HS-27A (cell line): ENCODE data around the gene NPPB.

ENCODE experiments used
- DNase-seq: peaks from one replicate; pipeline ENCODE4 v3.0.0-alpha.2; 2012; ENCODE audit warnings: low read depth, missing footprints

The NPPB gene

GRCh38 chr1:11831945-11832725, 26.6 kb downstream of the NPPB start:
- no peak for DNase-seq

GRCh38 chr1:11828511-11828910, 30.2 kb downstream of the NPPB start:
- DNase-seq, result no peak

GRCh38 chr1:11826946-11827345, 31.8 kb downstream of the NPPB start:
- DNase-seq, result no peak

GRCh38 chr1:11825131-11825530, 33.6 kb downstream of the NPPB start:
- no peak for DNase-seq

- DNase-seq, result no peak
Measured at GRCh38 chr1:11823366-11824137, 35.2 kb downstream of the NPPB start.

- DNase-seq, result no peak
Measured at GRCh38 chr1:11822091-11822490, 36.7 kb downstream of the NPPB start.

- no peak for DNase-seq
Measured at GRCh38 chr1:11817192-11817591, 41.6 kb downstream of the NPPB start.

- DNase-seq, result no peak
Measured at GRCh38 chr1:11813021-11813420, 45.7 kb downstream of the NPPB start.
